ENCODE data around the gene ZSCAN5C. TPM values are rescaled to one million over a fixed set of nuclear protein-coding genes. Genes with fewer than 3 reads are reported as not detected.

The ZSCAN5C gene
- total RNA-seq, 1 donor from 2014 or later: not detected

- peak; percentile 21 for DNase-seq (ENCODE audit: low read depth)
- no peaks in the 10 kb centered on the region for H3K36me3 ChIP-seq (ENCODE audit: control insufficient read depth, insufficient read depth, low read length)
- TF ChIP-seq CTCF (IDR thresholded peaks at IDR 0.05; ENCODE audit: insufficient read depth, low read length, poor library complexity, severe bottlenecking): peak; percentile 96
- H3K27me3 ChIP-seq (ENCODE audit: control insufficient read depth, insufficient read depth, low read length): peaks cover 3% of the 10 kb centered on the region
- H3K4me3 ChIP-seq (ENCODE audit: low read depth, low read length): no peak overlapping the region
These were observed 50.8 kb downstream of the ZSCAN5C start for GRCh38 chr19:56252699-56253422.

- TF ChIP-seq CTCF (IDR thresholded peaks at IDR 0.05; ENCODE audit: insufficient read depth, low read length, poor library complexity, severe bottlenecking): peak; percentile 16
- no peak overlapping the region for H3K4me3 ChIP-seq (ENCODE audit: low read depth, low read length)
- DNase-seq (ENCODE audit: low read depth): peak; percentile 19
- peaks cover 5% of the 10 kb centered on the region for H3K27me3 ChIP-seq (ENCODE audit: control insufficient read depth, insufficient read depth, low read length)
- H3K36me3 ChIP-seq (ENCODE audit: control insufficient read depth, insufficient read depth, low read length): no peaks in the 10 kb centered on the region
These were observed 51.7 kb downstream of the ZSCAN5C start for GRCh38 chr19:56253737-56254136.

GRCh38 chr19:56258272-56258671, 56.2 kb downstream of the ZSCAN5C start:
- H3K4me3 ChIP-seq (ENCODE audit: low read depth, low read length): no peak overlapping the region
- TF ChIP-seq CTCF (IDR thresholded peaks at IDR 0.05; ENCODE audit: insufficient read depth, low read length, poor library complexity, severe bottlenecking): no peak
- no peak for DNase-seq (ENCODE audit: low read depth)
- H3K36me3 ChIP-seq (ENCODE audit: control insufficient read depth, insufficient read depth, low read length): no peaks in the 10 kb centered on the region
- peaks cover 5% of the 10 kb centered on the region for H3K27me3 ChIP-seq (ENCODE audit: control insufficient read depth, insufficient read depth, low read length)

Other genes starting within 250 kb of the ZSCAN5C start
- gene NLRP5, start 215.5 kb upstream of the ZSCAN5C start, total RNA-seq: not detected in 2 replicates
- gene ZNF787, start 81.0 kb upstream of the ZSCAN5C start, total RNA-seq: 26.6 and 38.3 TPM in 2 replicates
- gene ZNF444, start 61.0 kb upstream of the ZSCAN5C start, total RNA-seq: 35.9 and 40.0 TPM in 2 replicates
- gene GALP, start 26.3 kb upstream of the ZSCAN5C start, total RNA-seq: not detected in 2 replicates
- gene ZSCAN5B, start 4.5 kb upstream of the ZSCAN5C start, total RNA-seq: not detected in 2 replicates
- gene EDDM13, start 70.5 kb downstream of the ZSCAN5C start, total RNA-seq: not detected in 2 replicates
- 6.2 and 7.7 TPM in 2 replicates for gene ZSCAN5A, start 112.6 kb downstream of the ZSCAN5C start, total RNA-seq
- 1.1 and 5.1 TPM in 2 replicates for gene ZNF582, start 191.3 kb downstream of the ZSCAN5C start, total RNA-seq
- gene ZNF583, start 202.1 kb downstream of the ZSCAN5C start, total RNA-seq: 2.9 and 3.6 TPM in 2 replicates